Brain microvascular endothelial cell (primary cell): ENCODE data around the gene ZNF608.
A peak's percentile ranks its signal among the peaks of the same experiment; 100 is the strongest.

Experiments used
- DNase-seq: peaks from one replicate; pipeline ENCODE4 v3.0.0-alpha.2; 2020
- H3K27ac ChIP-seq: fragments of 250-450 bp; sonication (Bioruptor Pico); 2 replicates; pipeline ENCODE4 v1.5.1; 2020; ENCODE audit warnings: mild to moderate bottlenecking, moderate library complexity
- H3K27me3 ChIP-seq: fragments of 250-450 bp; sonication (Bioruptor Pico); replicated peaks from 2 replicates; pipeline ENCODE4 v1.5.1; 2020; ENCODE audit warnings: mild to moderate bottlenecking
- H3K36me3 ChIP-seq: fragments of 250-450 bp; sonication (Bioruptor Pico); replicated peaks from 2 replicates; pipeline ENCODE4 v1.5.1; 2020; ENCODE audit warnings: mild to moderate bottlenecking
- H3K4me3 ChIP-seq: 2 replicates; pipeline ENCODE4 v1.5.1; 2011; ENCODE audit warnings: low read depth, mild to moderate bottlenecking, control low read depth, low read length, moderate library complexity
- in situ Hi-C: cut with HindIII; loops from 2 replicates; pipeline ENCODE4 v1.10.0; 2017; ENCODE audit warnings: low sequenced_read_pairs, low pct_ligation_motif_present
- TF ChIP-seq, protein P1 (sequence below): IDR thresholded peaks from 2 replicates; pipeline ENCODE4 v1.5.1; 2011; ENCODE audit warnings: low read depth, mild to moderate bottlenecking, moderate library complexity, low read length, control low read depth, inconsistent platforms; ENCODE audit errors: missing control alignments

The ZNF608 gene

DNA sequence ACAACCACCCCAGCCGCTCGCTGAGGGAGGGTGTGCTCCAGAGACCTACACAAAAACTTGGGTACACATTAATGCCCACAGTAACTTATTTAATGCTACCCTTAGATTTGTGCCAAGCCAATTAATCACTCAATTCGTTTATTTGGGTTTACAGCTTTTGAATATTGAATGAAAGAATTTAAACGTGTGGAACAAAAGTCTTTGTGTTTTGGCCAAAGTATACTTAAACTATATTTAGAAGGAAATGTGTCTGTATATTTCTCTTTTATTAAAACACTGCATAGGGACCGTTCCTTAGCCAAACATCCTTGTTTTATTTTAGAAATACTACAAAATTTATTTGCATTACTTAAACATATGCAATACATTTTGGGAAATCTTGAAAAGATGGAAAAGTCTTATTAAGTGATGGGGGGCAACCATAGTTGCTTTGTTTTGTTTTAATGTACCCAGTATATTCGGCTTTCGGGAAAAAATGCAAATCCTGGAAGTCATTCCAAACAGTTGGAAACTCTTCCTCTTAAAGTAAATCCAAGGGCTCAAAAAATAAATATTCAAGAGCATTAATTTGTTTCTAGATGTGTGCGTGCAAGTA is 11.8 kb downstream of the ZNF608 start:
- TF ChIP-seq, protein P1, sequence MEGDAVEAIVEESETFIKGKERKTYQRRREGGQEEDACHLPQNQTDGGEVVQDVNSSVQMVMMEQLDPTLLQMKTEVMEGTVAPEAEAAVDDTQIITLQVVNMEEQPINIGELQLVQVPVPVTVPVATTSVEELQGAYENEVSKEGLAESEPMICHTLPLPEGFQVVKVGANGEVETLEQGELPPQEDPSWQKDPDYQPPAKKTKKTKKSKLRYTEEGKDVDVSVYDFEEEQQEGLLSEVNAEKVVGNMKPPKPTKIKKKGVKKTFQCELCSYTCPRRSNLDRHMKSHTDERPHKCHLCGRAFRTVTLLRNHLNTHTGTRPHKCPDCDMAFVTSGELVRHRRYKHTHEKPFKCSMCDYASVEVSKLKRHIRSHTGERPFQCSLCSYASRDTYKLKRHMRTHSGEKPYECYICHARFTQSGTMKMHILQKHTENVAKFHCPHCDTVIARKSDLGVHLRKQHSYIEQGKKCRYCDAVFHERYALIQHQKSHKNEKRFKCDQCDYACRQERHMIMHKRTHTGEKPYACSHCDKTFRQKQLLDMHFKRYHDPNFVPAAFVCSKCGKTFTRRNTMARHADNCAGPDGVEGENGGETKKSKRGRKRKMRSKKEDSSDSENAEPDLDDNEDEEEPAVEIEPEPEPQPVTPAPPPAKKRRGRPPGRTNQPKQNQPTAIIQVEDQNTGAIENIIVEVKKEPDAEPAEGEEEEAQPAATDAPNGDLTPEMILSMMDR = no peak
- Histone ChIP-seq H3K27me3 (no peaks in the 10 kb centered on the region), H3K36me3 (no peaks in the 10 kb centered on the region), H3K4me3 (peak overlapping the region; percentile 36), H3K27ac (no peak overlapping the region)
- in situ Hi-C loops = no loop called here
- no peak for DNase-seq

GRCh38 chr5:124733329-124733650 is 13.1 kb downstream of the ZNF608 start:
- Histone ChIP-seq H3K4me3 (no peak overlapping the region), H3K27ac (no peak overlapping the region), H3K36me3 (no peaks in the 10 kb centered on the region), H3K27me3 (no peaks in the 10 kb centered on the region)
- DNase-seq = no peak
- TF ChIP-seq, protein P1 = no peak
- in situ Hi-C loops = no loop called here

GRCh38 chr5:124732428-124733328 is 13.8 kb downstream of the ZNF608 start:
- TF ChIP-seq, protein P1 = no peak
- no peaks in the 10 kb centered on the region for H3K27me3 ChIP-seq
- no peak for DNase-seq
- in situ Hi-C loops = no loop called here
- H3K27ac ChIP-seq = no peak overlapping the region
- no peak overlapping the region for H3K4me3 ChIP-seq
- H3K36me3 ChIP-seq = no peaks in the 10 kb centered on the region

- TF ChIP-seq, protein P1 = no peak
- Histone ChIP-seq H3K36me3 (no peaks in the 10 kb centered on the region), H3K27me3 (no peaks in the 10 kb centered on the region), H3K27ac (no peak overlapping the region), H3K4me3 (no peak overlapping the region)
- in situ Hi-C loops = no loop called here
- no peak for DNase-seq
Measured at GRCh38 chr5:124730381-124730780, 16.1 kb downstream of the ZNF608 start.

- TF ChIP-seq, protein P1 = no peak
- DNase-seq = no peak
- H3K27me3 ChIP-seq = no peaks in the 10 kb centered on the region
- no peaks in the 10 kb centered on the region for H3K36me3 ChIP-seq
- H3K4me3 ChIP-seq = no peak overlapping the region
- H3K27ac ChIP-seq = no peak overlapping the region
- in situ Hi-C loops = no loop called here
Measured at GRCh38 chr5:124729720-124730359, 16.6 kb downstream of the ZNF608 start.
